ENCODE measurements around the gene SLC6A19.
"Not testable (repeated sequence)": the region's sequence is repeated elsewhere in the genome, so short reads cannot be mapped to it uniquely, and the experiment has no call there.

SLC6A19 gene

GRCh38 chr5:1201327-1202025 lies at the start of gene SLC6A19:
SLC6A19 (plus strand) TSS chr5:1201595; CDS start chr5:1201651, 56 bp downstream.
- DNase-seq = no peak

GRCh38 chr5:1152156-1152555 lies 49.2 kb upstream of the SLC6A19 start:
- DNase-seq = no peak

- DNase-seq = no peak
Measured at GRCh38 chr5:1152771-1153282, 48.6 kb upstream of the SLC6A19 start.

- no peak for DNase-seq
Measured at GRCh38 chr5:1153428-1153827, 48.0 kb upstream of the SLC6A19 start.

GRCh38 chr5:1155191-1156032 lies 46.0 kb upstream of the SLC6A19 start:
- no peak for DNase-seq

- no peak for DNase-seq
Measured at GRCh38 chr5:1156033-1156753, 45.2 kb upstream of the SLC6A19 start.

GRCh38 chr5:1156754-1157460 lies 44.5 kb upstream of the SLC6A19 start:
- no peak for DNase-seq

GRCh38 chr5:1157461-1157986 lies 43.9 kb upstream of the SLC6A19 start:
- not testable (repeated sequence) for DNase-seq

- no peak for DNase-seq
Measured at GRCh38 chr5:1158647-1159340, 42.6 kb upstream of the SLC6A19 start.

GRCh38 chr5:1159341-1159675 lies 42.1 kb upstream of the SLC6A19 start:
- no peak for DNase-seq

- no peak for DNase-seq
Measured at GRCh38 chr5:1159774-1160406, 41.5 kb upstream of the SLC6A19 start.

- no peak for DNase-seq
Measured at GRCh38 chr5:1161108-1161832, 40.1 kb upstream of the SLC6A19 start.

GRCh38 chr5:1161833-1162229 lies 39.6 kb upstream of the SLC6A19 start:
- DNase-seq = peak; percentile 67

GRCh38 chr5:1162276-1162675 lies 39.1 kb upstream of the SLC6A19 start:
- DNase-seq = no peak

- DNase-seq = no peak
Measured at GRCh38 chr5:1162751-1163150, 38.6 kb upstream of the SLC6A19 start.

GRCh38 chr5:1163366-1163765 lies 38.0 kb upstream of the SLC6A19 start:
- DNase-seq = no peak

- no peak for DNase-seq
Measured at GRCh38 chr5:1163879-1164278, 37.5 kb upstream of the SLC6A19 start.

GRCh38 chr5:1164696-1165630 lies 36.4 kb upstream of the SLC6A19 start:
- no peak for DNase-seq

GRCh38 chr5:1165864-1166263 lies 35.5 kb upstream of the SLC6A19 start:
- DNase-seq = no peak

Measured in left hindlimb (tissue), 1 donor.